Fibroblast of the conjunctiva (primary cell): ENCODE results near the gene CIAPIN1.

ENCODE experiments used
- DNase-seq: peaks from one replicate; pipeline ENCODE4 v3.0.0-alpha.2; 2010; ENCODE audit warnings: low read depth

CIAPIN1 gene

DNA sequence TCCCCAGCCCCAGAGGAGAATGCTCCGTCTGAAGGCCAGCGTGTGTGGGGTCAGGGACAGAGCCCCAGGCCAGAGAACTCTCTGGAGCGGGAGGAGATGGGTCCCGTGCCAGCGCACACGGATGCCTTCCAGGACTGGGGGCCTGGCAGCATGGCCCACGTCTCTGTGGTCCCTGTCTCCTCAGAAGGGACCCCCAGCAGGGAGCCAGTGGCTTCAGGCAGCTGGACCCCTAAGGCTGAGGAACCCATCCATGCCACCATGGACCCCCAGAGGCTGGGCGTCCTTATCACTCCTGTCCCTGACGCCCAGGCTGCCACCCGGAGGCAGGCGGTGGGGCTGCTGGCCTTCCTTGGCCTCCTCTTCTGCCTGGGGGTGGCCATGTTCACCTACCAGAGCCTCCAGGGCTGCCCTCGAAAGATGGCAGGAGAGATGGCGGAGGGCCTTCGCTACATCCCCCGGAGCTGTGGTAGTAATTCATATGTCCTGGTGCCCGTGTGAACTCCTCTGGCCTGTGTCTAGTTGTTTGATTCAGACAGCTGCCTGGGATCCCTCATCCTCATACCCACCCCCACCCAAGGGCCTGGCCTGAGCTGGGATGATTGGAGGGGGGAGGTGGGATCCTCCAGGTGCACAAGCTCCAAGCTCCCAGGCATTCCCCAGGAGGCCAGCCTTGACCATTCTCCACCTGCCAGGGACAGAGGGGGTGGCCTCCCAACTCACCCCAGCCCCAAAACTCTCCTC lies 64.5 kb downstream of the CIAPIN1 start:
- DNase-seq: no peak

DNA sequence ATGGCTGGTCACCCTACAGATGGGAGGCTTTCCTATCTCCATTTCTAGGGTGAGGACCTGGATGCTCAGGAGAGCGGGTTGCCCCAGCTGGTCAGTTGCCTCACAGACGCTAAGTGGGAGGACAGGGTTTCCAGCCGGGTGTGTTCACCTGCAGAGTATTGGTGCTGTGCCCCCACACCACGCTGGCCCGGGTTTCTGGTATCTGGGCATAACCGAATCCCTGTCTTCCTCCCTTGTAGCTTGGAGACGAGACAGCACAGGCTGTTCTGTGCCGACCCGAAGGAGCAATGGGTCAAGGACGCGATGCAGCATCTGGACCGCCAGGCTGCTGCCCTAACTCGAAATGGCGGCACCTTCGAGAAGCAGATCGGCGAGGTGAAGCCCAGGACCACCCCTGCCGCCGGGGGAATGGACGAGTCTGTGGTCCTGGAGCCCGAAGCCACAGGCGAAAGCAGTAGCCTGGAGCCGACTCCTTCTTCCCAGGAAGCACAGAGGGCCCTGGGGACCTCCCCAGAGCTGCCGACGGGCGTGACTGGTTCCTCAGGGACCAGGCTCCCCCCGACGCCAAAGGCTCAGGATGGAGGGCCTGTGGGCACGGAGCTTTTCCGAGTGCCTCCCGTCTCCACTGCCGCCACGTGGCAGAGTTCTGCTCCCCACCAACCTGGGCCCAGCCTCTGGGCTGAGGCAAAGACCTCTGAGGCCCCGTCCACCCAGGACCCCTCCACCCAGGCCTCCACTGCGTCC lies 65.2 kb downstream of the CIAPIN1 start:
- no peak for DNase-seq

DNA sequence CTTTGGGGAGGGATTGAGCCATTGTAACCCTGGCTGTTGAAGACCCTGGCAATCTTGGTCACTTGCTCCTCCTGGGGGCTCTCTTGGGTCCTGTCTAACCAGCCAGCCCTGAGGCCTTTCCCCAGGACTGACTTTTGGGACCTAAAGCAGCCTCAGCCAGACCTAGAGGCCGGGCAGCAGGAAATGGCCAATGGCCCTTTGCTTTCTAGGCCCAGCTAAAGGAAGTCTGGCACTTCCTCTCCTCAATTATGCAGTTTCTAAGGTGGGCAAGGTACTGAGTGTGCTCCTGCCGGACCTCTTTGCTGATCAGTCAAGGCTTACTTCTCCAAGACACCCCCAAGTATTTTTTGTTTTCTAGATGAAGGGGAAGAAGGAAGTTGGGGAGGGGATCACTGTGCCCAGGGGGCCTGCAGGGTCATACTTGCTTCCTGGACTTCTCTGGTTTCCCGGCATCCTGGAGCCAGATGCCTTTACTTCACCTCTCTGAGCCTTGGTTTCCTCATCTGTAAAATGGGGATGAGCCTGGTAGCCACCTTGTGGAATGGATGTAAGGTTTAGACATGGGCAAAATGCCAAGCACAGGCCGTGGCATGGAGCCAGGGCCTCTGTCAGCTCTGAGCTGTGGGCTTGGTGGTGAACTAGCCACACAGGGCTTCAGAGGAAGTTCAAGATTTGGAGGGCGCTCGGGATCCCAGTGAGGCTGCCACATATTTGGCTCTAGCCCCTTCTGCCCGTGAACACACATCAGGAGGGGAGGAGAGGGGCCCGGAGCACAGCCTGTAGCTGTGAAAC lies 66.3 kb downstream of the CIAPIN1 start:
- no peak for DNase-seq

DNA sequence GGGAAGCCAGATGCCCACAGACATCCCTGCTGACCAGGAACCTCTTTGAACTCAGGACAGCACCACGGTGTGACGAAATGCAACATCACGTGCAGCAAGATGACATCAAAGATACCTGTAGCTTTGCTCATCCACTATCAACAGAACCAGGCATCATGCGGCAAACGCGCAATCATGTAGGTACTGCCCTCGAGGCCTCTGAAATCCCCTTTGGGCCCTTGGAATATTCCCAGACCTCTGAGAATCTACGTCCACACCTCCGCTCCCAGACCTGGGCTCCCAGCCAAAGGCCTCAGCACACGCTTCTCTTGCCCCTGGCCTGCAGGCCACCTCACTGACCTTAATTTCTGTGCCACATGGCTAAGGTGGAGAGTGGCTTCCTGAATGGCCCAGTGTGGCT lies 67.6 kb downstream of the CIAPIN1 start:
- no peak for DNase-seq
